Measurements from ENCODE around the gene CHPF2.
A peak's percentile ranks its signal among the peaks of the same experiment; 100 is the strongest.

The CHPF2 gene

DNA sequence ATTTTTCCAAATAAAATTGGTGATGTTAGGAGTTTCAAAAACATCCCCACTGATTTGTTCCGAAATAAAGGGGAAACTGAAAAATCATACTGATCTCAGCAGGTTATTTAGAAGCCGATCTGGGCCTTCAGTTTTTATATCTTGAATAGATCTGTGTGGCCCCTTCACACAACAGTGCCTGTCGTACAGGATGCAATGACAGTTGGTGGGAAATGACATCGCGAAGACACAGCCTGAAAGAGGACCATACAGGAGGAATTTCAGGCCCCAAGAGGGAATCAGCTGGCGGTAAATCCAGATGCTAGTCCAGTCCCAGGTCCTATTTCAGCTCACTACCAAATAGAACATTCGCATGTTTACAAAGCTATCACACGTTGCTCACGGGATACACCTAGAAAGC, 25.0 kb upstream of the CHPF2 start:
- no peak for DNase-seq

DNA sequence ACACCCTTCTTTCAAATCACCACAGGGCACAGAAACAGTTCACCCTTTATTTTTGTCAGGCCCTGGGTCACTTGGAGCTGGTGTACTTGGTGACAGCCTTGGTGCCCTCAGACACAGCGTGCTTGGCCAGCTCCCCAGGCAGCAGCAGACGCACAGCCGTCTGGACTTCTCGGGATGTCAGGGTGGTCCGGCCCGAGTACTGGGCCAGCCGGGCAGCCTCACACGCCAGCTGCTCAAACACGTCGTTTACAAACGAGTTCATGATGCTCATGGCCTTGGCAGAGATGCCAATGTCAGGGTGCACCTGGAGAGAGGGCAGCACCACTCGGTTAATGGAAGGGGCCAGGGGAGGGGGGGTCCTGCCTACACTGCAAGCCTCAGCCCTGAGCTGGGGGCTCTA, 24.5 kb upstream of the CHPF2 start:
- DNase-seq: no peak

DNA sequence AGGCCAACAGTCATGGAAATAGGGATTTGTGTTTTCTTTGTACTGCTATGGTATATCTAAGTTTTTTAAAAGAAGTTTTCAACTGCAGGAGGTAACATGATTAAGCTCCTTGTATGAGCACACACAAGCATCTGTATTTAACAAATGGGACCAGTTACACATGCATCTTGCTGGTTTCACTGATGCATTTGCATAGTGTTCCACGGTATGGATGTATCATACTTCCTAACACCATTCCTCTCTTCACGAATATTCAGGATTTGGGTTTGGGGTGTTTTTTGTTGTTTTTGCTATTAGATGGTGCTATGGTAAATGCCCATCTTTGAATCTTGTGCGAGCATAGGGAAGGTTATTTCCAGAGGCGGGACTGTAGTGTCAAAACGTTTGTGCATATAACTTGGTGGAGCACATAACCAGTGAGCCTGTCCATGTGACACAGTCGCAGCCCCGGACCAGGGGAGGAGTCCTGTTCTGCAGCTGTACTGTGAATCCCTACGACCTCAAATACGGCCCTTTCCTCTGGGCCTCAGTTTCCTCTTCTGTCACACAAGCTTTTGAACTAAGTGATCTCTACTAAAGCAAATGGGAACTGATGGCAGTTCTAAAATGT, 23.9 kb upstream of the CHPF2 start:
- DNase-seq: no peak

DNA sequence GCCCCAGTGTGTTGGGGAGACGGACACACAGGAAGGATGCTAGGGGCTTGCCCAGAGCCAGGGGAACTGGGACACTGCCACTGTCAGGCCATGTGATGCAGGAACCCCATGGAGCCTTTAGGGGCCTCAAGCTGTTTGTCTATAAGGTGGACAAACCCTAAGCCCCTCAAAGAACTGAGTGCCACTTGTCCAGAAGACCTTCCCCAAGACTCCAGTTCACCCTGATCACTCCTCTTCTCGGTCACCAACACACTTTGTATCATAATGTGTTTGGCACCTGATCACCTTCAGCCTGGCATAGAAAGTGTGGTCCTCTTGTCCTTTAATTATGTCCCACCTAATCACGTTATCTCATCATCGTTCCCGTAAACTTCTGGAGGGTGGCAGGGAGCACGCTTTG, 22.7 kb upstream of the CHPF2 start:
- DNase-seq: no peak

DNA sequence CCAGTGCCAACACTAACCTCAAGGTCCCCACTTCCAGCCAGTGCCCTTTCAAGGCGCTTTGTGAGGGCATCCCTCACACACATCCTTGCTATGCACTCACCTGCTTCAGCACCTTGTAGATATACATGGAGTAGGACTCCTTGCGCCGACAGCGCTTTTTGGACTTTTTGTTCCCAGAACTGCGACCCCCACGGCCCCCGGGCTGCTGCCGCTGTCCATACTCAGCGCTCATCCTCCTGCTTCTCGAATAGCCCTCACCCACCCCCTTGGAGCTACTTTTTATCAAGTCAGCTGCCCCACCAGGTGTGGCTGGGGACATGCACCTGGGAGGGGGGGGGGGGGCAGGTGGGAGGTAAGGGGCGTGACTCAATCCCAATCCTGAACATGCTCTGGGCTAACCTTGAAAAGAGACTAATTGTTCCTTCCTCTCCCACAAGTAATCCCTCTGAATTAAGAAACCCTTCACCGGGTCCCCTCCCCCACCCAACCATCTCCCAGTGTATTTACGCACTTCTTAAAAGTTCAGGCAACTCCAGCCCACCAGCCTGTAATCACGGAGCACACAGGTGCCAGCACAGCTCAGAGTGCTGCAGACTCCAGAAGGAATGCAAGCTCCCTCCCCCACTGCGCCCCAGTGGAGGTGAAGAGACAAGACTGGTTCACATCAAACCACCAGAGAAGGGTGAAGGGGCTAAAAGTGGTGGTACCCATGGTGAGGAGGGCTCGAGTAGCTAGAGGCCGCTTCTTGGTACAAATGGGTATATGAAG, 22.0 kb upstream of the CHPF2 start, which contains the start of gene H2BK1:
Gene H2BK1 (minus strand): TSS at position 402 of the 768 bp plus-strand sequence. CDS start 170 bp downstream, at position 232.
- no peak for DNase-seq

DNA sequence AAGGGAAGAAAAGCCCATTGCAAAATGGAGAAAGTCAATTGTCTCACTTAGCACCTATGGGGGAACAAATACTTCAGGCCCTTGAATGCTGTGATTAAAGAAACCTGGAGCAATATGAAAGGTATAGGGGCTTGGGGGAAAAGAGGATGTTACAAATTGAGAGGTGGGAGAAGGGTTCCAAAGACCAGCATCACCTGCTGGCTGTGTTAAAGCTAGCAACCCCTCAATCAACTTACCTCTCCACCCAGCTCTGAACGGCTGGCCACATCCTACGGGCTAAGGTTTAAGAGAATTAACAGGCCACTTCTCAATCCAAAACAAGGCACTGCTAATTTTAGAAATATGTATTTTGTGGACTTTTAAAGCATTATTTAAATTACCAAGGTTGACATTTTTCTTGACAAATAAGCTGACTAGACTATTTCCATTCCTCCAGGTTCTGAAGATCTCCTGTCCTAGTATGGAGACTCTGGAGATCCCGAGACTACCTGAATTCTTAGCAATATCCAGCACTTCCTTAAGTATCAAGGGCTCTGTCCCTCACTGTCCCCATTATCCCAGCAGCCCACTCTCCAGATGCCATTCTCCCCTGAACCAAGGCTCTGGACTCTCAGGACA, 21.0 kb upstream of the CHPF2 start:
- no peak for DNase-seq

DNA sequence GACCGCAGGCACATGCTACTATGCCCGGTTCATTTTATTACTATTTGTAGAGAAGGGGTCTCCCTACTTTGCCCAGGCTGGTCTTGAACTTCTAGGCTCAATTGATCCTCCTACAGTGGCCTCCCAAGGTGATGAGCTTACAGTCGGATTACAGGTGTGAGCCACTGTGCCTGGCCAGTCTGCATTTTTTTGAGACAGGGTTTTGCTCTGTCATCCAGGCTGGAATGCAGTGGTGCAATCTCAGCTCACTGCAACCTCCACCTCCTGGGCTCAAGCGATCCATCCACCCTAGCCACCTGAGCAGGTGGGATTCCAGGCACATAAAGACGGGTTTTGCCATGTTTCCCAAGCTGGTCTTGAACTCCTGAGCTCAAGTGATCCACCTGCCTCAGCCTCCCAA, 19.7 kb upstream of the CHPF2 start:
- no peak for DNase-seq

DNA sequence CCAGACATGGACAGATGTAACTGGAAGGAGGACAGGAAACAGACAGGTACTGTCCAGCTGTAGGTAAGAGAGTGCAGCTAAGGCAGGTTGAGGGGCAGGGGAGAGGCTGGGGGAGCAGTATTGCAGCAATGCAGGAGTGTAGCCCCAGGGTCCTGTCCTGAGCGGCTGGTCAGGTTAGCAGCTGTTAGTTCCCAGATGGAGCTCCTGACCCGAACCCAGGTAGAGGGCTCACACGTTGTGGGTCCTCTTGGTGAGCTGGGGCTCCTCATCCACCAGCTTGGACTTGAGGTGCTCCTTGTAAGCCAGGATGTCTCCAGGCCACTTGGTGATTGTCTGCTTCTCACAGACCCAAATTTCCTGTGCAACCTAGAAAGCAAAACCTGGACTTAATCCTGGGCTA, 18.5 kb upstream of the CHPF2 start:
- DNase-seq: no peak

DNA sequence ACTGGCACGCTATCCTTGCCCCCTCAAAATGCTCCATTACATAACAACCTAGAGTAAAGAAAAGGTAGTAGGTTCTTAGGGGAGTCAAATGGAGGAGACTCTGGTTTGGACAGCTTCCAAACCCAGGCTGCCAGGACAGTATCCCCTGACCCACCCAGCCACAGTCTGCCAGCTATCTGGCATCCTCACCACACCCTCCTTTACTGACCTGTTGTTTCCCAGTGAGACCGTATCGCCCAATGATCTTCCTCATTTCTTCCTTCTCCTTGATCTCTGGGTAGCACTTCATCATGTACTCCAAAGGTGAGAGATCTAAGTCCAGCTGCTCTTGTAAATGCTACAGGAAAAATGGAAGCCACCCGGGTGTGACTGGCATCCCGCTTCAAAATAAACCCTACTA, 16.9 kb upstream of the CHPF2 start:
- no peak for DNase-seq

DNA sequence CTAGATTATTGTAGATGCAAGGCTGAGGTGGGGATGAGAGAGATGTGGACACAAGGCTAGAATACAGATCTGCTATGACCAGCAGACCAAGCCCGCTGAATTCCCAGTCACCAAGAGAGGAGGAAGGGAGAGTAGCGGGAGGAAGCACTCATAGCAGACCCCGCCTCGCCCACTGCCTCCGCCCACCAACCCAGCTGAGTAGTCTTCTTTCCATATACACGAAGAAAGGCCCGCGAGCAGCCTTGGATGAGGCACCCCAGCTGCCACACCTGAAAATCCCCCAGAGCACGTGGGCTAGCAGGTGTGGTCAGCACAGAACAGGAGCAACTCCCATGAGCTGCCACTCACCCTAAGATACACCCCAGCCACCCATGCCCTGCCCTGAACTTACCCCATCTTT, 14.1 kb upstream of the CHPF2 start:
- no peak for DNase-seq

DNA sequence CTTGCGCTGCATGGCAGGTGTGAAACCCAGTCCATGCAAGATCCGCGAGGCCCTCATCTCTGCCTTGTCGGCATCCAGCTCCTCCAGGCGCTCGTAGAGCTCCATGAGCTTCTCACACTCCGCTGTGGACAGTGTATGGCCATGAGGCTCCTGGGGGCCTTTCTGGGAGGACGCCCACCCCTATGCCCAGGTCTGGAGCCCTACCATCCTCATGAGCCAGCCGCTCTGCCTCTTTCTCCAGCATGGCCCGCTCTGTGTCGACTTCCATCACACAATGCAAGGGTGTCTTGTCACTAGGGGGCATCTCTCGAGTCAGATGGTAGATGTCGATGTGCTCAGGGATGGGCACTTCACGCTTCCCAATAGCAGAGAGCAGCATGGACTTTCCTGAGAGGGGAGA, 8.6 kb upstream of the CHPF2 start:
- DNase-seq: no peak

DNA sequence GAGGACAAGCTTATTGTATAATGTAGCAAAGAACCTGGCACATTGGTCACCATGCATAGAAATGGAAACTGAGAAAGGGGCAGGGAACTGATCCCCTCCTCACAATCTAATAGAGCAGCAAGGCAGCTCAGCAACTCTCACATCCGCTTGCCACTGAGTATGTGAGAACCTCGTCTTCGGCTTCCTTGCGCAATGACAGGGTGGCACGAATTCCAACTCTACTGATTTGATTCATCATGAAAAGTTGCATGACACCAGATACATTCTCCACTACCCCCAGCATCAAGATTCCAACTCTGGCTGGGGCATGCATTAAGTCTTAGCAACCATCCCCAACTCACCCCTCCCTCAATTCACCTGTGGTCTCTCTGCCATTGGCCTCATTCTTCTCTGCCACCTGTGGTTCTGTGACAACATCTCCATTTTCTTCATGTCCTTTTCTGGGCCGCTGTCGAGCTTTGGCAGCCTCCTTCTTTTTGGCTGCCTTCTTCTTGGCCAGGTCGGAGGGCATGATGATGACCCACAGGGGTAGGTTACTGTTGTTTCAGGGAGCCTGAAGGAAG, 6.3 kb upstream of the CHPF2 start:
- no peak for DNase-seq

DNA sequence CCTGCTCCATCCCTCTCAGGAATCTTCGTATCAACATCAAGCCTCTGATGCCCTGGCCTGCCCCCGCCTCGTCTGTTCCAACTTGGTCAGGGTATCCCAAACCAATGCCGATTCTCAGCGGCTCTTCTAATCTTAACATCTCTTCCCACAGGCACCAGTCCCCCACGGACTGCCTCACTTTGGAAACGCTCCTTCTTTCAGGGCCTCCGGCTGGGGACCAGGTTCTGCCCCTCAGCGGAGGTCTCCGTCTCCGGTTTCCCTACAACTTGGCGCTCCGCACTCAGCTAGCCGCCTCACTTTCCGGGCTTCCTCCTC, 5.8 kb upstream of the CHPF2 start:
- no peak for DNase-seq

DNA sequence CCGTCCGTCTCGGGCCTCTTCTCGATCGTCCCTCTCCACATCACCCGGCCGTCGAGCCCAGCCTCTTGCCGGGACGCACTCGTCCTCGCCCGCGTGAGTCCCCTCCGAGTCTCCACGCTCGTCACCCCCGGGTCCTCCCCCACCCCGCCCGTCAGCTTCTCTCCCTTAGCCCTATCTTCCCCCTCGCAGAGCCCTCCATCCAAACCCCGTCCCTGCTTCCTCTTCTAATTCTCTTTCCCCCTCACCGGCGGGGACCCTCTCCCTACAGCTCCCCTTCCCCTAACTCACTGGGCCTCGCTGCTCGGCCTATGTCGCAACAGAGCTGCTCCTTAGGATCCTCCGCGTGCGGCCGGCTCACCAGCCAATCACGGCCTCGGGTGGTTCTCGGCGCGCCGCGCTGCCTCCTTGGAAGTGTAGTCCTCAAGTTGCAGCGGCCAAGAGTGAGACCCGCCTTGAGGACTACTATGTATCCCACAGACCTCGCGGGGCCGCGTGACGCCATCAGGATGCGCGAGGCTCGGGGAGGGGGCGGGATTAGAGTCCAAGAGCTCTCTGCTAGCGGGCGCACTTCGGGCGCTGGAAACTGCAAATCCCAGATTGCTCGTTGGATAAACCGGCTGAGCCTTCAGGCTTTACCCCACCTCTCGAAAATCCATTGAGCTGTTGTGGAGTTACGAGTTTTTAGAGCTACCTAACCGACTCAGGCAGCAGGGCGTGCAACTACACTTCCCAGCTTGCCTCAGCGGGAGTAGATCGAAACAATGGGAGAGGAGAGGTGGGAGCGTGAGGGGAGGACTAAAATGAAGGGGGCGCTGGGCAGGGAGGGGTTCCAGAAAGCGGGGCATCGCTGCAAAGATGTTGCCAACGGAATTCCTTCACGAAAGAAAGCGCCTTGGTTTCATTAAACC, 5.2 kb upstream of the CHPF2 start, which contains the start of gene ABCF2:
Gene ABCF2 (minus strand): TSS at position 331 of the 908 bp plus-strand sequence. CDS start 747 bp downstream, outside the sequence.
- DNase-seq: peak; percentile 99

DNA sequence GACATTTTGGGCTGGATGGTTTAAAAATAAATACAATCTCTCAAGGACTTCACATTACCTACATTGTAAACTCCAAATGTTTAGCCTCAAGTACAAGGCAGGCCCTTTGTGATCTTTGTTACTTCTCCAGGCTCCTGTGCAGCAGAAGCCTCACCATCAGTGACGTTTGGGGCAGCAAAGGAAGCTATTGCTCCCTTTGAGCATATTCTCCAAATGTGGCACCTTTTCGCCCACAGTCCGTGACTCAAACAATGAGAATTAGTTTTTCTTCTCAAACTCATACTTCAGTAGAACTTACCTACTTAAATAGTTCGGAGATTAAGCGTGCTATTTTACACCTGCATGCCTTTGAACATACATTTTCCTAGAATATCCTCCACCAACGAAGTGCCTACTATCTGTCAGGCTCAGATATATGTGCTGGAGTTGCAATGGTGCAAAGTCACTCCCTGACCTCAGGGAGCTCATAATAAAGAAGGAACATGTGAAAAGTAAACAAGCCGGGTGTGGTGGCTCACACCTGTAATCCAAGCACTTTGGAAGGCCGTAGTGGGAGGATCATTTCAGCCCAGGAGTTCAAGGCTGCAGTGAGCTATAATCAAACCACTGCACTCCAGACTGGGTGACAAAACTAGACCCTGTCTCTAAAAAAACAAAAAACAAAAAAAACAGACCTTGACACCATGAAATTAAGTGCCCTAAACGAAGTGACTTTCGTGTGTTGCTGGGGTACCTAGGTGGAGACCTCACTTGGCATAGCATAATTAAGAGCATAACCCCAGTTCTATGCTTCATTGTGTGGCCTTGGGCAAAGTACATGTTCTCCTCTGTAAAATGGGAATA, 4.0 kb upstream of the CHPF2 start:
- DNase-seq: no peak

DNA sequence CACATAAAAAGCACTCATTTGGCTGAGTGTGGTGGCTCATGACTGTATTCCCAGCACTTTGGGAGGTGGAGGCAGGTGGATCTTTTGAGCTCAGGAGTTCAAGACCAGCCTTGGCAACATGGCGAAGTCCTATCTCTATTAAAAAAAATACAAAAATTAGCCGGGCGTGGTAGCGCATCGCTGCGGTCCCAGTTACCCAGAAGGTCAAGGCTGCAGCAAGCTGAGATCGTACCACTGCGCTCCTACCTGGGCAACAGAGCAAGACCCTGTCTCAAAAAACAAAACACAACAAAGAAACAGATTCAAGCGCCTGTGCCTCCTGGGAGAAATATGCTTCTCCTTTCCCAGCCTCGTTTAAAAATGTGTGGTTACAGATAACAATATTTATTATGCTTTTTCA, 3.0 kb upstream of the CHPF2 start:
- no peak for DNase-seq

DNA sequence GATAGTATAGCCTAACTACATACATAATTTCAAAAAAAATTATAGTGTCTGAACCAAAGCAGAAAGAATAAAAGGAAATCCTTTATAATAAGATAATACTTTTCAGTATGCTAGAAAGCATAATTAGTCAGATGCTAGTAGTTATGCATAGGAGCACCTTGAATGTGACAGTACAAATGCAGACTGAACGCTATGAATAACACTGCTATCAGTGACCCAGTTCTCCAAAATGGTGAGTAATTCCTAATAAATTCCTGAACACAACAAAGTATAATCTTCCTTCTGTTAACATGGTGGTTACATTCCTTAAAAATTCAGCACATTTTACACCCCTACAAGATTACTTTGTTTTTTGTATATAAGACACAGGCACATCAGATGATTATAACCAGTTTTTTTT, 1.2 kb upstream of the CHPF2 start:
- DNase-seq: no peak

DNA sequence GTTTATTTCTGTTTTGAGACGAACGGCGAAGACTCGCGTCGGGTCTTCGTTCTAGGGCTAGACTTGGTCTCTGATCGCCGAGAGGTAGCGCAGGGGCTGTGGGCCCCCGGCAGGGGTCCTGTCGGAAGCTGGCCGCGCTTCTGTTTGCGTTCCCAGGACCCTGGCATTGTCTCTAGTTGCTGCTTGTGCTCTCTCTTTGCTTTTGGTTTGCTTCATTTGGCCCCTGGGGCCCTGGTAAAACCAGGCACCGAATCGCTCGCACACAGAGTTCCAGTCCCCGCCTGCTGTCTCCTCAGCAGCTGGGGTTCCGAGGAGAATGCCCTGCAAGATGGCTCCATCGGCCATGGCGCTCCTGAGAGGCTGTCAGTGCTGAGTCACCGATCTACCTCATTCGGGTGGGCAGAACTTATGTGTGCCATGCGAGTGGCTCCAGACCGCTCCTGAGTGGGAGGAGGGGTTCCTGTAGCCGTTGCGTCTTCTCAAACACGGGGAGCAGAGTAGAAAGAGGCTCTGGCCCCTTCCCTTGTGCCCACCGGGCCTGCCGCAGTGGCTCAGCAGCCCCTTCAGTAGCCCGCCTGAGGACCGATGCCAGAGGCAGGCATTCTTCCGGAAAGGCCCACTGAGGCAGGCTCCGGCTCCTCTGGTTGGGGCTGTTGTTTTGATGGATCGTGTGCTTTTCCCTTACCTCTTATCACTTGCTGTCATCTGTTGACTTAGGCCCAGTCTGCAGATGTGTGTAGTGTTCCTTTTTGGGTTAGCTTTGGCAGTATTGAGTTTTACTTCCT, 826 bp downstream of the CHPF2 start:
- peak; percentile 93 for DNase-seq

DNA sequence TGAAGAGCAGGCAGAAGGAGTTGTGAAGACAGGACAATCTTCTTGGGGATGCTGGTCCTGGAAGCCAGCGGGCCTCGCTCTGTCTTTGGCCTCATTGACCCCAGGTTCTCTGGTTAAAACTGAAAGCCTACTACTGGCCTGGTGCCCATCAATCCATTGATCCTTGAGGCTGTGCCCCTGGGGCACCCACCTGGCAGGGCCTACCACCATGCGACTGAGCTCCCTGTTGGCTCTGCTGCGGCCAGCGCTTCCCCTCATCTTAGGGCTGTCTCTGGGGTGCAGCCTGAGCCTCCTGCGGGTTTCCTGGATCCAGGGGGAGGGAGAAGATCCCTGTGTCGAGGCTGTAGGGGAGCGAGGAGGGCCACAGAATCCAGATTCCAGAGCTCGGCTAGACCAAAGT, 1.5 kb downstream of the CHPF2 start:
- DNase-seq: no peak

DNA sequence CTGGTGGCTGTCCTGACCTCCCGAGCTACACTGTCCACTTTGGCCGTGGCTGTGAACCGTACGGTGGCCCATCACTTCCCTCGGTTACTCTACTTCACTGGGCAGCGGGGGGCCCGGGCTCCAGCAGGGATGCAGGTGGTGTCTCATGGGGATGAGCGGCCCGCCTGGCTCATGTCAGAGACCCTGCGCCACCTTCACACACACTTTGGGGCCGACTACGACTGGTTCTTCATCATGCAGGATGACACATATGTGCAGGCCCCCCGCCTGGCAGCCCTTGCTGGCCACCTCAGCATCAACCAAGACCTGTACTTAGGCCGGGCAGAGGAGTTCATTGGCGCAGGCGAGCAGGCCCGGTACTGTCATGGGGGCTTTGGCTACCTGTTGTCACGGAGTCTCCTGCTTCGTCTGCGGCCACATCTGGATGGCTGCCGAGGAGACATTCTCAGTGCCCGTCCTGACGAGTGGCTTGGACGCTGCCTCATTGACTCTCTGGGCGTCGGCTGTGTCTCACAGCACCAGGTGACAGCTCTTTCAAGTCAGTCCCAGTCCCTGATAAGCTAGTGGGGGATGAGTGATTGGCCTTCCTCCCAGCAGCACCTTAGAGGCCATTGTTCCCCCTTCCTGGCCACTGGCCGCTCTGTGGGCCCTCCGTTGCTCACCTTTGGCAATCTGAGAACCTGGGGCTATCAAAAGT, 3.0 kb downstream of the CHPF2 start:
- no peak for DNase-seq

DNA sequence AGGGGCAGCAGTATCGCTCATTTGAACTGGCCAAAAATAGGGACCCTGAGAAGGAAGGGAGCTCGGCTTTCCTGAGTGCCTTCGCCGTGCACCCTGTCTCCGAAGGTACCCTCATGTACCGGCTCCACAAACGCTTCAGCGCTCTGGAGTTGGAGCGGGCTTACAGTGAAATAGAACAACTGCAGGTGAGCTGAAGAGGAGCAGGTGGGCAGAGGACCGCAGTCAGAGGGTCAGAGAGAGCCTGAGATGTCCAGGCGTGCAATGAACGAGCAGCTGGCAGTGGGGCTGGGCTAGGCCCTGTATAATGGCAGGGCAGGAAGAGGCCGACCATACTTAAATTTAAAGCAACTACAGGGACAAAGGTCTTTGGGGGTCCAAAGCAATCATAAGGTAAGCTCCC, 4.1 kb downstream of the CHPF2 start:
- no peak for DNase-seq

All from hematopoietic multipotent progenitor cell treated with erythropoietin and hydrocortisone succinate and interleukin-3 and kit ligand, for 6 days (in vitro differentiated cells).